A673 (cell line): ENCODE data around the gene PMEPA1.

Experiments
- CTCF ChIP-seq: fragments of 300-800, 200-600 bp; sonication (generic); conservative IDR thresholded peaks from 2 replicates; pipeline ENCODE4 v1.5.1; 2017; ENCODE audit warnings: low read depth, mild to moderate bottlenecking, antibody characterized with exemption, low read length, moderate library complexity, mixed read lengths
- EZH2 ChIP-seq: fragments of 200-600 bp; sonication (generic); IDR thresholded peaks from 2 replicates; pipeline ENCODE4 v1.6.1; 2017; ENCODE audit warnings: borderline replicate concordance, low read depth, mild to moderate bottlenecking, mixed read lengths, antibody characterized with exemption, low read length; ENCODE audit not compliant: poor library complexity, severe bottlenecking

GRCh38 chr20:57627339-57627738 is 82.5 kb downstream of the PMEPA1 start:
- TF ChIP-seq CTCF (no peak), EZH2 (no peak)
